ENCODE results near the gene NUS1.
"Not testable (repeated sequence)": the region's sequence is repeated elsewhere in the genome, so short reads cannot be mapped to it uniquely, and the experiment has no call there.

Gene NUS1

DNA sequence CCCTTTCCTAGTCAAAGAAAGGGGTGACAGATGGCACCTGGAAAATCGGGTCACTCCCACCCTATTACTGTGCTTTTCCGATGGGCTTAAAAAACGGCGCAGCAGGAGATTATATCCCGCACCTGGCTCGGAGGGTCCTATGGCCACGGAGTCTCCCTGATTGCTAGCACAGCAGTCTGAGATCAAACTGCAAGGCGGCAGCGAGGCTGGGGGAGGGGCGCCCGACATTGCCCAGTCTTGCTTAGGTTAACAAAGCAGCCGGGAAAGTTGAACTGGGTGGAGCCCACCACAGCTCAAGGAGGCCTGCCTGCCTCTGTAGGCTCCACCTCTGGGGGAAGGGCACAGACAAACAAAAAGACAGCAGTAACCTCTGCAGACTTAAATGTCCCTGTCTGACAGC, 46.3 kb downstream of the NUS1 start:
- not testable (repeated sequence) for DNase-seq

DNA sequence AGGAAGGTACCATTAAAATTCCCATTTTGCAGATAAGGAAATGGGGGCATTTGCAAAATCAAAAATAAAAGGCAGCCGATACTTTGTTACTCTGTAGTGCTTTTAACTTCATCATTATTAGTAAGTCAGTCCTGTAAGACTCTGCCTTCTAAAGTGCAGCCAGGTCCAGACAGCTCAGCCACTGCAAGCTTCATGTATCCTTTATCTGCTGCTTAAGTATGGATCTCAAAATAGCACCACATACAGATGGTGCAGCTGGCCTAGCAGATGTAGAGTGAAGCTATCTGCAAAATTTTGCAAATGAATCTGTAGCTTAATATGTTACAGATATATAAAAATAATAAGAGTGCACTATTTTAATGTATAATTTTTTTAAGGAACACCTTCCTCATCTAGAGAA, 53.4 kb downstream of the NUS1 start:
- no peak for DNase-seq

DNA sequence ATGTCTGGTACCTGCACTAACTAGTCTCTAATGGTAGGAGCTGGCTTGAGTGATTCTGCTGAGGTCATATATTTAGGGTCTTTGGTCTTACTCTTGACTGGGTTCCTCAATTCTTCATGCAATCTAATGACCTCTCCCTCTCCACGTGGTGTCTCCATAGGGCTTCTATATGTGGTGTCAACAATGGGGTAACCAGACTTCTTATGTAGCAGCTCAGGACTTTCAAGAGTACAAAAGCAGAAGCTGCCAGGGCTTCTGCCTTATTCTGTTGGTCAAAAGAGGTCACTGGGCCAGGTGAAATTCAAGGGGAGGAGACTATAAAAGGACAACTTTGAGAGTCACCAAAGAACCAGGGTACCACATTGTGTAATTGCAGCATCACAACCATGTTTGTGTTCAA, 54.3 kb downstream of the NUS1 start:
- no peak for DNase-seq

- DNase-seq: no peak
Measured at GRCh38 chr6:117733341-117733740, 58.1 kb downstream of the NUS1 start.

DNA sequence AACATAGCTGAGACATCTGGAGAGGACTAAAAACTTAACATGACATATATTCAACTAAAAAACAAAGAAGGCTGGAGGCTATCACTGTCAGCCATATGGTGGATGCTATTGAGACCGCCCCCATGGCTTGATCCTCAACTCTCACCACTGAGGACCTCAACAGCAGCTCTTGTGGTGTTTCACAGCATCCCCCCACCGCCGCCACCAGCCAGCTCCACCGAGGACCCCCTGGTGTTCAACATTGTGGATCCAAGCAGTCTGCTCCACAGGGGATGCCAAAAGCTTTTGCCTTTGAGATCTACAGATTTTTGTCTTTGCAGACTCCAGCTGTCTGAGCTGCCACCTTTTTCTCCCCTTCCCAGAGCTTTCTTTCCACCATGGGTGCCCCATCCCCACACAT, 64.6 kb downstream of the NUS1 start:
- no peak for DNase-seq

- DNase-seq: no peak
Measured at GRCh38 chr6:117740605-117741004, 65.3 kb downstream of the NUS1 start.

- not testable (repeated sequence) for DNase-seq
Measured at GRCh38 chr6:117750675-117751074, 75.4 kb downstream of the NUS1 start.
